HG03342 (cell line): ENCODE results near the gene SUZ12.
"Not testable (repeated sequence)": the region's sequence is repeated elsewhere in the genome, so short reads cannot be mapped to it uniquely, and the experiment has no call there.

Experiments
- ATAC-seq: cut with Tn5 transposase; IDR thresholded peaks from one replicate; pipeline ENCODE4 v1.9.1; 2021; ENCODE audit warnings: mild to moderate bottlenecking, moderate library complexity; ENCODE audit not compliant: unreplicated experiment

The SUZ12 gene

GRCh38 chr17:31936615-31937609 is at the start of gene SUZ12:
Gene SUZ12, plus strand, starts transcription at chr17:31937007. Its CDS starts 240 bp downstream, at chr17:31937247.
- peak; percentile 95 for ATAC-seq

GRCh38 chr17:31888124-31888523 is 48.7 kb upstream of the SUZ12 start:
- ATAC-seq, result no peak

GRCh38 chr17:31900877-31901276 is 35.9 kb upstream of the SUZ12 start:
- ATAC-seq, result no peak

- no peak for ATAC-seq
Measured at GRCh38 chr17:31902693-31903092, 34.1 kb upstream of the SUZ12 start.

- no peak for ATAC-seq
Measured at GRCh38 chr17:31903401-31903800, 33.4 kb upstream of the SUZ12 start.

- ATAC-seq, result no peak
Measured at GRCh38 chr17:31907342-31907962, 29.4 kb upstream of the SUZ12 start.

GRCh38 chr17:31908386-31908785 is 28.4 kb upstream of the SUZ12 start:
- ATAC-seq, result no peak

GRCh38 chr17:31912705-31913104 is 24.1 kb upstream of the SUZ12 start:
- ATAC-seq, result not testable (repeated sequence)

GRCh38 chr17:31915456-31916100 is 21.2 kb upstream of the SUZ12 start:
- ATAC-seq, result no peak

- no peak for ATAC-seq
Measured at GRCh38 chr17:31916491-31917064, 20.2 kb upstream of the SUZ12 start.

- ATAC-seq, result no peak
Measured at GRCh38 chr17:31917065-31917529, 19.7 kb upstream of the SUZ12 start.

- not testable (repeated sequence) for ATAC-seq
Measured at GRCh38 chr17:31917721-31918120, 19.1 kb upstream of the SUZ12 start.

- no peak for ATAC-seq
Measured at GRCh38 chr17:31918701-31919128, 18.1 kb upstream of the SUZ12 start.

GRCh38 chr17:31919802-31920525 is 16.8 kb upstream of the SUZ12 start:
- no peak for ATAC-seq

- no peak for ATAC-seq
Measured at GRCh38 chr17:31926100-31926729, 10.6 kb upstream of the SUZ12 start.

- ATAC-seq, result no peak
Measured at GRCh38 chr17:31931756-31932155, 5.1 kb upstream of the SUZ12 start.

GRCh38 chr17:31935512-31935911 is 1.3 kb upstream of the SUZ12 start:
- ATAC-seq, result no peak

GRCh38 chr17:31937926-31938641 is 1.3 kb downstream of the SUZ12 start:
- ATAC-seq, result not testable (repeated sequence)

- ATAC-seq, result not testable (repeated sequence)
Measured at GRCh38 chr17:31941916-31942315, 5.1 kb downstream of the SUZ12 start.
